HG03175 (cell line): ENCODE data around the gene PRF1.

Experiments
- ATAC-seq: cut with Tn5 transposase; IDR thresholded peaks from one replicate; pipeline ENCODE4 v1.9.1; 2021; ENCODE audit warnings: mild to moderate bottlenecking, moderate library complexity; ENCODE audit not compliant: unreplicated experiment

Gene PRF1

DNA sequence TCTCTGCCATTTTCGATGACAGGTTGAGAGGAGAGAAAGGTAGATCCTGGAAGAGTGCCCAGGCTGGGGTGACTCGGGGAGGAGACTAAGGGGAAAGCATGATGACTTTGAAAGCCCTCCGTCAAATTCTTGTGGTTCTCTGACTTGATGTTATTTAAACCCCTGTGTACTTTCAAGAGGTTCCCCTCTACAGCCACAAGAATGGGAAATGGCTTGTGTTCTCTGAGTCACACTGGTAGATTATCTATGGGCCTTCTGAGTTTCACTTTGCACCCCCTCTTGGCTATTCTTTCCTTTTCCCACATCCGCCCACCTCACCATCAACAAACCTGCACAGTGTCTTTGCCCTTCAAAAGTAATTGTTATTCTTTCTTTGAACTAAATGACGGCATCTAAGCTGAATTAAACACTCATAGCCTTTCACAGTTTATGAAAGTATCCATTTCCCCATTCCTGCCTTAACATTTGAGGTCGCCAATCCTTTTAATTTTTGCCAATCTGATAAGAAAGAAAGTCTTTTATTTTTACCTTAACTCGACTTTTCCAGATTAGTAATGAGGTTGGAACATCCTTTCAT lies 24.1 kb downstream of the PRF1 start:
- ATAC-seq: peak; percentile 50

DNA sequence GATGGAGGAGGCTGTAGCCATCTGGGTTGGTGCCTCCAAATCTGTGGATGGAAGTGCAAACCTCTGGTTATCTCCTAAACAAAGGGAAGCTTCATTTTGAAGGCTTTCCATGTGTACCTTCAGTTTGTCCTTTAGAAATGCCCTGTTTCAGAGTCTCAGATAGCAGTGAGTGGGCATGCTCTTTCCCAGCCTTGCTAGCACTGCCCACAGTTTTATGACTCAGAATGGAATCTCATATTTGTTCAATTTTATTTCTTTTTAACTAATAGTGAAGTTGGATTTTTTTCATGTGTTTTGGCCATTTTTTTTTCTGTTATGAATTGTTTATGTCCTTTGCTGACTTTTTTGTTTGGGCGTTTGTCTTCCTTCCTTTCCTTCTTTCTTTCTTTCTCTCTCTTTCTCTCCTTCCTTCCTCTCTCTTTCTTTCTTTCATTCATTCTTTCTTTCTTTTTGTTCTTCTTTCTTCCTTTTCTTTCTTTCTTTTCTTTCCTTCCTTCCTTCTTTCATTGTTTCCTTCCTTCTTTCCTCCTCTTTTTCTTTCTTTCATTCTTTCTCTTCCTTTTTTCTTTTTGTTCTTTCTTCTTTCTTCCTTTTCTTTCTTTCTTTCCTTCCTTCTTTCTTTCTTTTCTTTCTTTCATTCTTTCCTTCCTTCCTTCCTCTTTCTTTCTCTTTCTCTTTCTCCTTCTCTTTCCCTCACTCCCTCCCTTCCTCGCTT lies 25.6 kb downstream of the PRF1 start:
- peak; percentile 1 for ATAC-seq

DNA sequence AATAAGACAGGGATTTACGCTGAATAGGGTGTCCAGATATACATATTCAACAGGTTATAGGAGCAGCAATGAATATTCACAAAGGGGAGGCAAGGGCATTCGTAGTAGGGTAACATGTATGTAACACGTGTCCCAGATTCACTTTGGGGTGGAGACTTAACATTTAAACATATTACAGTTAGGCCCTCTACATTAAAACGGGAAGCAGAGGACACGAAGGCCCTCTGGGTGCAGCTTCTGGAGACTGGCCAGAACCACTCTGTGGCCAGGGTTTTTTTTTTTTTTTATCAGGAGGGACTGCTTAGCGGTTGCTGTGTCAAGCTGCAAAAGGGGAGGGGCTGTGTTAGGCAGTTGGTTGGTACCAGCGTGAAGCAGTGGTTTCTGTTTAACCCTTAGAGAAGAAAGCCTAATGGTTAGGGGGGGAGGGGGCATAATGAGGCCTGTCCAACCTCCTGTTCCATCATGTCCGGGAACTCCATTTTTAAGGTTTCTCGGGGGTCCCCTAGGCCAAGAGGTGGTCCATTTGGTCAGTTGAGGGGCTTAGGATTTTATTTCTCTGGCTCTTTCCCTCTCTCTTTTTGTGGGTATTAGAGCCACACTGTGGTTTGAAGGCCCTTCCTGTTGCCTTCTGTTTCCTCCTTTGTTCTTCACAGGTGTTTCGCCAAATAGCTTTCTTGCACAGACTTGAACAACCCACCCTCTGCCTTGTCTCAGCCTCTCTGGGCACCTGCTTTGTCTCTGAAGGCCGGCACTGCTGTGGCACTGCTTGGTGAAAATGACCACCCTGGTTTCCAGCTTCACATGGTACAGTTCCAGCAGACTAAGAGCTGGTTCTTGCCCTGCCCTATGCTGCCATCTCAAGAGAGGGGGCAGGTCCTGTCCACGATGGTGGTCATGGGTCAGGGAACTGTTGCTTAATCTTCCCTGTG lies 26.4 kb downstream of the PRF1 start:
- ATAC-seq: peak; percentile 66

DNA sequence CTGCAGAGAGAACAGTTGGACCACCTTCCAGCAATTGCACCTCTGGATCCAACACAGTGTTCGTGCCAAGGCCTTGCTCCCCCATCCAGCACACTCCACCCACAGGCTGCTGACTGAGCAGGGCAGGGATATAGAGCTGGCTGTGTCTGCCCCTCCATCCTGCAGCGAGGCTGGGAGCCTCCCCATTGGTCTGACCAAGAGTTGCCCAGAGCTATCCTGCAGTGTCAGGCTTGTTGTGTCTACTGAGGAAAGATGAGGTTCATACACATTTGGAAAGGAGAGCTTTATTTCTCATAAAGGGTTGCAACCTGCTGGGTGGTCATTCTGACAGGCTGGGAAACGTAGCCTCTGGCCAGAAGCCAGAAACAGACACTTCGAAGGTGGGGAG lies 27.1 kb downstream of the PRF1 start:
- ATAC-seq: no peak

DNA sequence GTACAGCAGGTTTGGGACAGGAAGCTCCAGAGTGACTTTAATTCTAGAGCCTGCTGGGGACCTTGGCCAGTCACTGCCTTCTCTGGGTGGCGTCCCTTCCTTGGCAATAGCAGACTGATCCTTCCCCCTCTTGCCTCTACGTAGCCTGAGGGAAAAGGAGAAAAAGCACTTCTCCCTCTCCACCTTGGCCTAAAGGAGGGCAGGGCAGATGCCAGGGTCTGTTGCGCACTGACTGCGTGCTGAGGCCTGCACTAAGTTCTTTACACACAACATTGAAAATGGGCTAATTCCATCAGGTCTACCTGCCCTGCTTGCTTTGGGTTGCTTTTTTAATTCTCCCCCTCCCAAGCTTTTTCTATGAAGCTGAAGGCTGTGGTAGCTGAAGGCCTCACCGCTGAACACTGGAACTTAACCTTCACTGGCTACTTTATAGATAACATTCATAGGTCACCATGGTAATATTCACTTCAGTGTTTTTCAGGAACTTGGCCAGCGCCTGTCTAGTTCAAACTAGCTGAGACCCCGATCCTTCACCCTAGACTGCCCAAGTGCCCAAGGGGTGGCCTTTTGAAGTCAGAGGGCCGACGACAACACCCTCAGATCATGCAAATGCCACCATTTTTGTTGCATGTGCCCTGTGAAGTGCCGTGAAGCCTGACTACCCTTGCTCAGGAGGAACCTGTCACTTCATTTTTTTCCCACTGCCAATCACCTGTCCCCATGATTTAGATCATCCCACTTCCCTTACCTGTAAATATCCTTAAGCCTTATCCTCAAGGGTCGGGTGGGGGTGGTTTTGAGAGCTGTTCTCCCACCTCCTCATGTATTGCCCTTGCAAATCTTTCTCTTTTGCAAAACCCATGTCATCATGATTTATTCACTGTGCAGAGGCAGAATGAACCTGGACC lies 28.7 kb downstream of the PRF1 start:
- no peak for ATAC-seq

DNA sequence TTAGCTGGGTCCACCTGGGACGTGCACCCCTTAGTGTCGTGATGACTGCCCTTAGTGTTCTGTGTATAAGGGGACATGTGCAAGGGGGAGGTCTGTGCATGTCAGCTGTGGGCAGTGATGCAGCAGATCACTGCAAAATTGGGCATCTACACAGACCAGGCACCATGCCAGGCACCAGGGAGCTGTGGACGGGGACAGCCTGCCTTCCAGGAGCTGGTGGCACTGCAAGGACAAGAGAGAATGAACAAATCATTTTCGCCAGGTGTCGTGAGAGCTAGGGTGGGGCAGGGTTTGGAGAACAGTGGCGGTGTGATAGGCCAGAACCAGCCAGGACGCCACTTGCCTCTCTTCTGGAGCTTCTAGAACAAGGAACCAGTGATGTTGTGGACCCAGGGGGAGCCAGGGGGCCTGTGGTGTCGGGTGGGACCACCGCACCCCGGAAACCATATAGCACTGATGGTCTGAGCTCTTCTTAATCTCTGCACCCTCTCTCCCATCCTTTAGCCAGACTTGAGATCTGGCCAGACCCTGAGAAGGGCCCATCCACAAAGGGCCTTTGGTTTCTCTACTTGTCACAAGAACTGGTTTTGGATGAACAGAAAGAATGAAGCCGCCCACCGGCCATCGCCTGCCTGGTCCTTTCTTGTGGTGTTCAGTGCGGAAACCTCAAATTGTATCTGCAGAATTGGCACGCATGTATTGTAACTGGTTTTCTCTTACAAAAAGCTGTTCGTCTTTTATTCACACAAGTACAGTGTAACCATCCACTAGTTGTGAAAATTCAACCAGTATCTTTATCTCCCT lies 30.7 kb downstream of the PRF1 start:
- no peak for ATAC-seq

DNA sequence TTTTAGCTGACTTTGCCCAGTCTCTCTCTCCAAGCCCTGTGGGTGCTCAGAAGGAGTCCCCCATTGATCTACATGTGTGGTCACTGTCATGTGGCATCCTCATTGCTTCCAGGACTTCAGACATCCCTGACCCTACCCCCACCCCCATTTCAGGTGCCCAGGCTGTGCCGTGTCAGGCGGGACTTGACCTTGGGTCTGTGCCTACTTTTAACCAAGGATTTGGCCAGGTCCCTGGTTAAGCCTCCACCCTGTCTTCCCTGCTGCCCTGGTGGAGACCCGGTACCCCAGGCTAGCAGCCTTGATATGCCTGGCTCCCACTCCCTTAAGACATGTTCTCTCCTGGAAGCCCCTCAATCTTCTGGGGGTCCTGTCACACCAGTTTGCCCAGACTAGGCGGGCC lies 31.3 kb downstream of the PRF1 start:
- ATAC-seq: no peak

DNA sequence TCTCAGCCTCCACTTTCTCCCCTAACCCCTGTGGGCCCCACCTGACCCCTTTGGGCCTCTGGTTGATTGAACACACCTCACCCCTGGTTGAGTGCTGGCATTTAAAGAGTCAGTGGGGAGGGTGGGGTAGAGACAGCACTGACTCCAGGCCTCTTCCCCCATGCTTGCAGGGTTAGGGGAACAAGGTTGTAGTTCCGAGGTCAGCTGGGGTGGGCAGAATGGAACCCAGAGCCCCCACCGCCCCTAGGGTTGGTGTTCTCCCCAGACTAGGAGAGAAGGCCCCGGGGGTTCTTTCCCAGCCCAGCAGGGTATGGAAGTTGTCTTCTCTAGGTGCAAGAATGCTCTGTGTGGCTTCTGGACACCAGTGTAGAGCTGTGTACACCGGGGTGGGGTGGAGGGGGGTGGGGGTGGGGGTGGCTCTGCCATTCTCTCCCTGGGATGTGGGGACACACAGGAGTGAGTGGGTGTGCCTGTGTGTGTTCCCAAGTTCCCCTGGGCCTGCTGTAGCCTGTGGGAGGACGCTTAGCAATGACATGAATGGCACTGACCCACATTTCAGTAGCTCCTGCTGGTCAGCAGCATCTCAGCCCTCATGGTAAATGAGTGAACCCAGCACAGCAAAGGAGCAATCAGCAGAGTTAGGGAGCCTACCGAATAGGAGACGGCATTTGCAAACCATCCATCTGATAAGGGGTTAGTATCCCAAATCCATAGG lies 33.6 kb downstream of the PRF1 start:
- ATAC-seq: no peak

DNA sequence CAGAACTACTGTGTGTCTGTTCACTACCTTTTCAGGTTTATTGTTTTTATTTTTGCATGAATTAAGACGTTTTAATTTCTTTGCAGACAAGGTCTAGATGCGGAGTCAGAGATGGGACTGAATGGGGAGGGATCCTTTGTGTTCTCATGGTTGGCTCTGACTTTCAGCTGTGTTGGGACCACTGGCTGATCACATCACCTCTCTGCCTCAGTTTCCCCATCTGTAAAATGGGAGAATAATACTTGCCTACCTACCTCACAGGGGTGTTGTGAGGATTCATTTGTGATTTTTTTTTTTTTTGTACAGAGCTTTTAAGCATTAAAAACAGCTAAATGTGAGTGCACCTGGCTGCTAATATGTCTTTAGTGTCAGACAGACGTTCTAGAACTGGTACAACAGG lies 34.4 kb downstream of the PRF1 start:
- no peak for ATAC-seq

DNA sequence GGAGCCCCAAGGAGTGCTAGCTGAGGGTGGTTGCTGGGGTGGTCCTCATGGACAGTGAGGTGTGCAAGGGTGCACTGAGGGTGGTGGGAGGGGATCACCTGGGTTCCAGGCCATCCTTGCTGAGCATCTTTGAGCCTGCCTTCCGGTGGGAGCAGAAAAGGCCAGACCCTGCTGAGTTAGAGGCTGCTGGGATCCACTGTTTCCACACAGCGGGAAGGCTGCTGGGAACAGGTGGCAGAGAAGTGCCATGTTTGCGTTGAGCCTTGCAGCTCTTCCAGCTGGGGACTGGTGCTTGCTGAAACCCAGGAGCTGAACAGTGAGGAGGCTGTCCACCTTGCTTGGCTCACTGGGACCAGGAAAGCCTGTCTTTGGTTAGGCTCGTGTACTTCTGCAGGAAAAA lies 34.9 kb downstream of the PRF1 start:
- ATAC-seq: no peak

DNA sequence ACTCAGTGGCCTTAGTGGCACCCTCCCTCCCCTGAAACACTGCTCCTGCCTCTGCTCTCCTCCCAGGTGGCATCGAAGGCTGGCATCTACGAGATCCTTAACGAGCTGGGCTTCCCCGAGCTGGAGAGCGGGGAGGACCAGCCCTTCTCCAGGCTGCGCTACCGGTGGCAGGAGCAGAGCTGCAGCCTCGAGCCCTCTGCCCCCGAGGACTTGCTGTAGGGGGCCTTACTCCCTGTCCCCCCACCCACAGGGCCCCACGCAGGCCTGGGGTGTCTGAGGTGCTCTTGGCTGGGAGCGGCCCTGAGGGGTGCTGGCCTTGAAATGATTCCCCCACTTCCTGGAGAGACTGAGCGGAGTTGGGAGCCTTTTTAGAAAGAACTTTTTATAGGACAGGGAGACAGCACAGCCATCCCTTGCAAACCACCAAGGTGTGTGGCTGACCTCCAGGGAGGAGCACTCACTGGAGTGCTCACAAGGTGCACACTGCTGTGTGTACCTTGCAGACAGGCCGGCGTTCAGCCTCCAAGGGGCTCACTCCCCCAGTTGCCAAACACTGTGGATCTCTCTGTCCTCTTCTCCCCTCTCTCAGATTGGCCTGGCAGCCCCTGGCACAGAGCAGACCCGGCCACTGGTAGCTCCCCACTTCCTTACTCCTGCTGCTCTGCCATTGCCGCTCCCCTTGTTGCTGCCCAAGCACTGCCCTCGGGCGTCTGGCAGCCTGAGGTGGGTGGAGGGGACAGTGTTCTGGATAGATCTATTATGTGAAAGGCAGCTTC lies 35.8 kb downstream of the PRF1 start:
- no peak for ATAC-seq

DNA sequence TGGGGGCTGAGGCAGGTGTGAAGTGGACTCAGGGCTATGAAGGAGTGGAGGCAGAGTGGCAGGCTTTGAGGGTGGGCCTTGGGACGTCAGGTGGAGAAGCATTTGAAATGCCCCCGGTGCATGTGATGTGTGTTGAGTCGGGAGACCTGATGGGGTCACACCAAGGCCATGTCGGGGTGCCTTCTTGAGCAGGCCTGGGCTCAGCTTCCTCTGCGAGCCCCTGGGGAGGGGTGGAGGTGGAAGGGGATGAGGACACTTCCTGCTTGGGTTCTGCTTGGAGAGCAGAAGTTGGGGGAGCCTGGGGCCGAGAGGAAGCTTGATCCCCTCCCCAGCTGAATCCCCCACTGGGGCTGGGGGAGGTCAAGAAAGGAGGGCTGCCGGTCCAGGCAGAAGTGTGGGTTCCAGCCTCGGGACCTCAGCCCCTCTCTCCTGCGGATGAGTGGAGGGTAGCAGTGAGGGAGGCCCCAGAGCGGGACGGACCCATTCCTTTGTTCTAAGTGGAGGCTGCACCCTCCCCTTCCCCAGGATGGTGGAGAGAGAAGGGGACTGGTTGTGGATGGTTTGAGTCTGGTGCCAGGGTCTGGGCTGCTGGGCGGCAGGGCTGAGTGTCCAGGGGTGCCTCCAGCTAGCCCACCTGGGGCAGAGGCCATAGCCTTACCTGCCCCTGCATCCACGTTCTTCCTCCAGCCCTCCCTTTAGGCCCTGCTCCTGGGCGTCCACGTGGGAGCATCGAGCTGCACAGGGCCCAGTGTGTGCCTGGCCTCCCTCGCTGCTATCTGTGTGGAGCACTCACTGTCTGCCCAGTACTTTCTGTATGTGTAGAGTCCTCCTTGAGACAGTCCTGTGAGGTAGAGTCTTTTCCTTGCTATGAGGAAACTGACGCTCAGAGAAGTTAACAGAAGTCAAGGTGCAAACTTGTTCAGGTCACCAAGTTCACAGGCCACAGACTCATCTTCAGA lies 36.7 kb downstream of the PRF1 start:
- no peak for ATAC-seq

DNA sequence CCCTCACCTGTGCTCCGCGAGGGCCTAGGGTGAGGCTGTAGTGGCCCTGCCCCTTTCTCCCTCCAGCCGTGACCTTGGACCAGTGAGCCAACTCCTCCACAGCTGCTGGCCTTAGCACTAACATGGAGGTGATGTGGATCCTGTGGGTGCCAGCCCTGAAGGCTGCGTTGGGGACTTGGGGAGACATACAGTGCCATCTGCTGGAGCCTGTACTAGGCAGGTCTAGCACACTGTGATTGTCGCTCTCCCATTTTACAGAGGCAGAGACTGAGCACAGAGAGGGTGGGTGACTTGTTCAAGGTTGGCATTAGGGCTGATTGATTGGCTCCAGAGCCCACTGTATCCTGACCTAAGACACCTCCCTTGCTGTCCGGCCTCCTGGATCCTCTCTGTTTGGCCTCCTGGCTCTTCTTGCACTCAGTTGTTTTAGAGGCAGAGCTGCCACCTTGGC lies 37.6 kb downstream of the PRF1 start:
- no peak for ATAC-seq

DNA sequence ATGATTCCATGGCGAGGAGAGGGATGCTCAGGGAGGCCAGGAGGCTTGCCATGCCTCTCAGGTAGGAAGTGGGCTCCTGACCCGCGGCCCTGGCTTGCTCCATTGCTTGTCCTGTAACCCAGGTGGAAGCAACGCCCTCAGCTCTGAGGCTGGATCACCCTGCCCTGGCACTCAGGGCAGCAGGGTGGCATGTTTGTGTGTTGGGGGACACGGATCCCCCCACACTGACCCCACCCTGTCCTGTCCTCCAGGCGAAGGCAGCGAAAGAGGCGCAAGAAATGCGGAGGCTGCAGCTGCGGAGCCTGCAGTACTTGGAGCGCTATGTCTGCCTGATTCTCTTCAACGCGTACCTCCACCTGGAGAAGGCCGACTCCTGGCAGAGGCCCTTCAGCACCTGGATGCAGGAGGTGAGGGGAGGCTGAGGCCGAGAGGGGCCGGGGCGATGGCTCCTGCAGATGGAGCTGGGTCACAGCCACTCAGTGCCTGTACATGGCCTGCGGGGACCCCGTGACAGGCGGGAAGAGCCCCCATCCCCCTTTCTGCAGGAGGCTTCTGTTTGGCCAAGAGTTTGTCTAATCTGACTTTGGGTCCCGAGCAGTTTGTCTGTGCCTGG lies 38.3 kb downstream of the PRF1 start:
- no peak for ATAC-seq

DNA sequence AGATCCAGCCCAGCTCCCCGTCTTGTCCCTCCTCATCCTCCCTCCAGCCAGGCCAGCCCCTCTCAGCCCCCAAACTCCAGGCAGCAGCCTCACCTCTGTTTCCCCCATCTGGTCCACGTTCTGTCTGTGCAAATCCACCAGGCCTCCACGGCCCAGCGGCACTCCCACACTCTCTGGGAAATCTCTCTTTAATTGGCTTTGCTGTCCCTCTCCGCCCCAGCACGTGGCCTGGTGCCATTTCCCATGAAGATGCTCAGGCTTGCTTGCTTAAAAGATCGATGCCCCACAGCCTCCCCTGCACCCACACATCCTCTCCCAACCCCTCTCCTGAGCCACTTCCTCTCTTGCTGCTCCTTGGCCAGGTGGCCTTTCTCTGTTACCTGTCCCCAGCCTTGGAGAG lies 39.3 kb downstream of the PRF1 start:
- no peak for ATAC-seq

DNA sequence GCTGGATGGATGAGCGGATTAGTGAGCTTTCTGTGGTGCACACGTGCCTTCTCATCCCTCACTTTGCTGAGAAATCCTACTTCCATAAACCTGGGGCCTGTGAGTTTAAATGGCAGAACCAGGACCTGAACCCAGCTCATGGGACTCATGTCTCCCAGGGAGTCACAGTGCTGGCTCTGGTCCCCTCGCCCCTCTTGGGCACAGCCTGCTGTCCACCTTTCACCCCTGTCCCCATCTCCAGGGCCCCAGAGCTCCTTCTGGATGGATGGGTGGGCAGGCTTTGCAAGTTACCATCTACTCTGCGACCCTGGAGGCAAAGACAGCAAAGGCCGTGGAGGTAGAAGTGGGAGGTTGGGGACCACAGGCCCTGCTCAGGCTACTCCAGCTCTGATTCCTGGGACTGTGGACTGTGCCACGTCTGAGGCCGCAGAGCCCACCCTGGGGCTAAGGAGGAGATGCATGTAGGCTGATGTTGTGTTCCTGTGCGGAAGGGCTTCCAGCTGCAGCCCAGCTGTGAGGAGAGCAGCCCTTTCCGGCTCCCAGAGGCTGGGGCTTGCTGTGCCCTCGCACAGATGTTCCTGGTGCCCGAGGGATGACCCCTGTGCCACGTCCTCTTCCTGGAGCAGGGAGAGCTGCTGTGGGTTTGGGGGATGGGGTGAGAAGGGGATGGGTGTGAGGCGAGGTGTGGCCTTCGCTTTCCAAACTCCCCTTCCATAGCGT lies 40.3 kb downstream of the PRF1 start:
- no peak for ATAC-seq
